ENCODE data around the gene HSPB6.

DNA sequence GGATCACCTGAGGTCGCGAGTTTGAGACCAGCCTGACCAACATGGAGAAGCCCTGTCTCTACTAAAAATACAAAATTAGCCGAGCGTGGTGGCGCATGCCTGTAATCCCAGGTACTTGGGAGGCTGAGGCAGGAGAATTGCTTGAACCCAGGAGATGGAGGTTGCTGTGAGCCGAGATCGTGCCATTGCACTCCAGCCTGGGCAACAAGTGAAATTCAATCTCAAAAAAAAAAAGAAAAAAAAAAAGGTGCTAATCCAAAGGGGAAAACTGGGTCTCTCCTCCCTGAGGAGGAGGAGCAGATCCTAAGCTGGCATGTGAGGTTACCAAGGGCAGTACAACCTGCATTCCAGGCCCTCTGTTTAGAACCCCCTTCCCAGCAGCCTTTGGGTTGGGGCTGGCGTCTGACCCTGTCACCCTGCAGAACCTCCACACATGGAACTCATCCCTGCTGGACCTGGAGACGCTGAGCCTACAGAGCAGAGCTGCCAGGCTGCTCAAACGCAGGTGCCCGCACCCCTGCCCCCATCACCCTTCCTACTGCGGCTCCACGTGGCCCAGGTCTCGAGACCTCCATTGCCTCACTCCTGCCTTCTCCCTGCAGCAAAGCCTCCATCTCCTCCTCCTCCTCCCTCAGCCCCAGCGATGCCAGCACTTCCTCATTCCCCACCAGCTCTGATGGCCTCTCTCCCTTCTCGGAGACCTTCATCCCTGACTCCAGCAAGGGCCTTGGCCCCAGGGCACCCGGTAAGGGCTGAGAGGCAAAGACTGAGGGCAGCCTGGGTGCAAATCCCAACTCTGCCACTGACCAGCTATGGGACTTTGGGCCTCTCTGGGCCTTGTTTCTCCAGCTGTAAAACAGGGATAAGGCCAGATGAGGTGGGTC is 7.8 kb upstream of the HSPB6 start:
- TF ChIP-seq, protein P1, sequence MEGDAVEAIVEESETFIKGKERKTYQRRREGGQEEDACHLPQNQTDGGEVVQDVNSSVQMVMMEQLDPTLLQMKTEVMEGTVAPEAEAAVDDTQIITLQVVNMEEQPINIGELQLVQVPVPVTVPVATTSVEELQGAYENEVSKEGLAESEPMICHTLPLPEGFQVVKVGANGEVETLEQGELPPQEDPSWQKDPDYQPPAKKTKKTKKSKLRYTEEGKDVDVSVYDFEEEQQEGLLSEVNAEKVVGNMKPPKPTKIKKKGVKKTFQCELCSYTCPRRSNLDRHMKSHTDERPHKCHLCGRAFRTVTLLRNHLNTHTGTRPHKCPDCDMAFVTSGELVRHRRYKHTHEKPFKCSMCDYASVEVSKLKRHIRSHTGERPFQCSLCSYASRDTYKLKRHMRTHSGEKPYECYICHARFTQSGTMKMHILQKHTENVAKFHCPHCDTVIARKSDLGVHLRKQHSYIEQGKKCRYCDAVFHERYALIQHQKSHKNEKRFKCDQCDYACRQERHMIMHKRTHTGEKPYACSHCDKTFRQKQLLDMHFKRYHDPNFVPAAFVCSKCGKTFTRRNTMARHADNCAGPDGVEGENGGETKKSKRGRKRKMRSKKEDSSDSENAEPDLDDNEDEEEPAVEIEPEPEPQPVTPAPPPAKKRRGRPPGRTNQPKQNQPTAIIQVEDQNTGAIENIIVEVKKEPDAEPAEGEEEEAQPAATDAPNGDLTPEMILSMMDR (IDR thresholded peaks at IDR 0.05; ENCODE audit: low read length) = no peak
- TF ChIP-seq EZH2 (IDR thresholded peaks at IDR 0.05; ENCODE audit: borderline replicate concordance, low read length) = no peak

Measured in OCI-LY1 (cell line).